AG09319 (cell line): ENCODE measurements around the gene P2RY6.

Experiments
- DNase-seq: peaks from one replicate; pipeline ENCODE4 v3.0.0-alpha.2; 2010; ENCODE audit warnings: low read depth; ENCODE audit errors: extremely low read depth
- TF ChIP-seq, protein P1 (sequence below): IDR thresholded peaks from 2 replicates; pipeline ENCODE4 v1.5.1; 2011; ENCODE audit warnings: low read depth, mild to moderate bottlenecking, inconsistent platforms, low read length, moderate library complexity

Gene P2RY6

DNA sequence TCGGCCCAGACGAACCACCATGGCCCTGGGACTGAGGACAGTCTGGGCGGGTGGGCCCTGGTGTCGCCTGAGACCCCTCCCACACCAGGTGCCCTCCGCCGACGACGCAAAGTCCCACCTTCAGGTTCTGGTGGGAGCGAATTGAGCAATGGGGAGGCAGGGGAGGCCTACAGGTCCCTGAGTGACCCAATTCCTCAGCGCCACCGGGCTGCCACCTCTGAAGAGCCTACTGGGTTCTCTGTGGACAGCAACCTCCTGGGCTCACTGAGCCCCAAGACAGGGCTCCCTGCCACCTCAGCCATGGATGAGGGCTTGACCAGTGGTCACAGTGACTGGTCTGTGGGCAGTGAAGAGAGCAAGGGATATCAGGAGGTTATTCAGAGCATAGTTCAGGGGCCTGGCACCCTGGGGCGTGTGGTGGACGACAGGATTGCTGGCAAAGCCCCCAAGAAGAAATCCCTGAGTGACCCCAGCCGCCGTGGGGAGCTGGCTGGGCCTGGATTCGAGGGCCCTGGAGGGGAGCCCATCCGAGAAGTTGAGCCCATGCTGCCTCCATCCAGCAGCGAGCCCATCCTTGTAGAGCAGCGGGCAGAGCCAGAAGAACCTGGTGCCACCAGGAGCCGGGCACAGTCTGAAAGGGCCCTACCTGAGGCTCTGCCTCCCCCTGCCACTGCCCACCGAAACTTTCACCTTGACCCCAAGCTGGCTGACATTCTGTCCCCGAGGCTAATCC is 38.7 kb downstream of the P2RY6 start:
- DNase-seq = no peak
- TF ChIP-seq, protein P1, sequence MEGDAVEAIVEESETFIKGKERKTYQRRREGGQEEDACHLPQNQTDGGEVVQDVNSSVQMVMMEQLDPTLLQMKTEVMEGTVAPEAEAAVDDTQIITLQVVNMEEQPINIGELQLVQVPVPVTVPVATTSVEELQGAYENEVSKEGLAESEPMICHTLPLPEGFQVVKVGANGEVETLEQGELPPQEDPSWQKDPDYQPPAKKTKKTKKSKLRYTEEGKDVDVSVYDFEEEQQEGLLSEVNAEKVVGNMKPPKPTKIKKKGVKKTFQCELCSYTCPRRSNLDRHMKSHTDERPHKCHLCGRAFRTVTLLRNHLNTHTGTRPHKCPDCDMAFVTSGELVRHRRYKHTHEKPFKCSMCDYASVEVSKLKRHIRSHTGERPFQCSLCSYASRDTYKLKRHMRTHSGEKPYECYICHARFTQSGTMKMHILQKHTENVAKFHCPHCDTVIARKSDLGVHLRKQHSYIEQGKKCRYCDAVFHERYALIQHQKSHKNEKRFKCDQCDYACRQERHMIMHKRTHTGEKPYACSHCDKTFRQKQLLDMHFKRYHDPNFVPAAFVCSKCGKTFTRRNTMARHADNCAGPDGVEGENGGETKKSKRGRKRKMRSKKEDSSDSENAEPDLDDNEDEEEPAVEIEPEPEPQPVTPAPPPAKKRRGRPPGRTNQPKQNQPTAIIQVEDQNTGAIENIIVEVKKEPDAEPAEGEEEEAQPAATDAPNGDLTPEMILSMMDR = no peak

DNA sequence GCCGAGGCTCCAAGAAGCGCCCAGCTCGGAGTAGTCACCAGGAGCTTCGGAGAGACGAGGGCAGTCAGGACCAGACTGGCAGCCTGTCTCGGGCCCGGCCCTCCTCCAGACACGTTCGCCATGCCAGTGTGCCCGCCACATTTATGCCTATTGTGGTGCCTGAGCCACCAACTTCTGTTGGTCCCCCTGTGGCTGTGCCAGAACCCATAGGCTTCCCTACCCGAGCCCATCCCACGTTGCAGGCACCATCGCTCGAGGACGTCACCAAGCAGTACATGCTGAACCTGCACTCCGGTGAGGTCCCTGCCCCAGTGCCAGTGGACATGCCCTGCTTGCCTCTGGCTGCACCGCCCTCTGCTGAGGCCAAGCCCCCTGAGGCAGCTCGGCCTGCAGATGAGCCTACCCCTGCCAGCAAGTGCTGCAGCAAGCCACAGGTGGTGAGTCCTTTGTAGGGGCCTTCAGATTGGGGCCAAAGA is 39.3 kb downstream of the P2RY6 start:
- DNase-seq = no peak
- TF ChIP-seq, protein P1 = no peak

DNA sequence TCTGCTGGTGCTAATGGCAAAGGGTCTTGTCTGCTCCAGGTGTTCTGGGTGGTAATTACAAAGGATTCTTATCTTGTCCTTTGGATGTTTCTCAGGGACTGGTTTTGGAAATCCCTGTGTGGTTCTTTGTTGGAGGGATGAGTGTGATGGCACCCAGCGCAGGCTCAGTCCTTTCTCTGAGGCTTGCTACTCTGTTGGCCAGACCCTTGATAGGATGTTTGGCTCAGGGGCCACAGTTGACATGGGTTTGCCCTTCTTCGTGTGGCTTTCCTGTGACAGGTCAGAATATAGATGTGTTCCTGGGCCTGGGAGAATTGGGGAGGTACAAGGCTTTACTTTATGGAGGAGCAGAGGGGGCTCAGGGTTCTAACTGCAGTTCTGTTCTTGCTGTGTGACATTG is 39.9 kb downstream of the P2RY6 start:
- no peak for DNase-seq
- TF ChIP-seq, protein P1 = no peak

DNA sequence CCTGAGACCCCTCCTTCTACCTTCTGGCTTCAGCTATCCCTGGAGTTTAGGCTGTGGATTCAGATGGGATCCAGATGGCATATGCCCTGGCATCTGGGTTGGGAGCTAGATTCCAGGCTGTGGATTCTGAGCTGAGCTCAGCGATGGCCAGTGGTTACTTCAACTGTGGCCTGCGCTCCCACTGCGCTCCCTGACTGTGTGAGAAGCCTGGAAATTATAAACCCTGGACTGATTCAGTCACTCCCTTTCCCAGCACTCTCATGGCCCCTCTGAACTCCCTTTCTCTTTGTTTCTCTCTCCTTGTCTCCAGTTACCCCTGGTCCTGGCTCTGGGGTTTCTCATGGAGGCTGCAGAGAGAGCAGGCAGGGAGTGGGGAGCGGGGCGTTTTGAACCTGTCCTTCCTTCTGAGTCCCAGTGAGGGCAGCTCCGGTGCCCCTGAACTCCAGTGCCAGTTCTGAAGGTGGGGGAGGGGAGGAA is 40.8 kb downstream of the P2RY6 start:
- no peak for DNase-seq
- TF ChIP-seq, protein P1 = no peak

DNA sequence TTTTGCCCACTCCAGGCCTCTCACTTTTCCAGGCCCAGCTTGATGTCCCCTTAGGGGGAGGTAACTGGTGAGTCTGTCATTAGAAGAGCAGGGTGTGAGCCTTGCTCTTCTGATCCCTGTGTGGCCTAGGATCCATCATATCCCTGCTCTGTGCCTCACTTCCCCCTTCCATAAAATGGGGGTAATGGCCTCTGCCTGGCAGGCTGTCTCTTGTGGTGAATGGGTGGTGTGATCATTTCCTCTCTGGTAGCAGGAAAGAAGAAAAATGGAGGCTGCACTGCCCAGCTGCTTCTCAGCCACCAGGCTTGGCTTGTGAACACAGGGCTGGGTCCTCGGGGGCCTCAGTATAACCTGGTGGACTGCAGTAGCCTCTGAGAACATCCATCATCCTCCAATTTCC is 41.5 kb downstream of the P2RY6 start:
- TF ChIP-seq, protein P1 = no peak
- DNase-seq = no peak

DNA sequence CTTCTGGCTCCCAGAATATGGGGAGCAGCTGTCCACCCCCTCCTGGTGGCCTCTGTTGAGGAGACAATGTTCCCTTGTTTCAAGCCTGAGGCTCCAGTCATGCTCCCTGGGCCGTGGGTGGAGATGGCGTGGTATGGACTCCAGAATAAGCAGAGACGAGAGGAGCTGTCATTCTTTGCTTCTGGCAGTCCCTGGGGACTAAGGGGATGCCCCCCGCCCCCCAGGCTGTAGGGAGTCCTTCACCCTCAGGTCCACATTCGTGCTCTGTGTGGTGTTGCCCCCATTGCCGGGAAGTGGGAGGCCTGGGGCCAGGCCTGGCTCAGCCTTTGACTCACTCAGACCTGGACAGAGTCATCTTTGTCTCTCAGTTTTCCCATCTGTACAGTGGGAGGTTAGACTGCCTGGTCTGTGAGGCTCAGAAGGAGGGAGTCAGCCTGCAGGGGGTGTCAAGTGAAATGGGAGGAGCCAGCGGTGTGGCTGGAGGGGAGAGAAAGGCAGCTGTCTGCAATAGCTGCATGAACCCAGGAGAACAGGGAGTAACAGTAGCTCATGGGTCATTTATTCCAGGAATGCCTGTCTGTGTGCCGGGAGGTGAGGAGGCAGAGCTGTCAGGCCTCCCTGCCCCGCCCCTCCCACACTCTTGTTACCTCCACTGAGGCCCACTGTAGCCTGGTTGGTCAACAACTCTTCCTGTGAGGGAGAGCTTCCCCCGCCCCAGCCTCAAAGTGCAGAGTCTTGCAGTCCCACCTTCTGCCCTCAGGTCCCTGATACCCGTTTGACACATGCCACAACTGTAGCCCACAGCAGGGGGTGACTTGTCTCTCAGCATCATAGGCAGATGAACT is 42.2 kb downstream of the P2RY6 start:
- no peak for DNase-seq
- TF ChIP-seq, protein P1 = no peak
